Natural killer cell (primary cell): Measurements from ENCODE around the gene AMER2. TPM values are rescaled to one million over a fixed set of nuclear protein-coding genes. Genes with fewer than 3 reads are reported as not detected.

Experiments used
- ATAC-seq, 3 donors: fragments of 150-1000 bp in 2 of 3; fragments of 200-7000 bp in 1 of 3; cut with Tn5 transposase; 1 replicate in 1 of 3; 2 replicates in 2 of 3; pipeline ENCODE4 v1.10.0; 2021; ENCODE audit warnings: mild to moderate bottlenecking in 2 of 3, moderate library complexity in 2 of 3
- DNase-seq, 2 donors: peaks; one replicate each; pipeline versions ENCODE4 v3.0.0 to v3.0.0-alpha.2; 2013 to 2021; ENCODE audit warnings: mixed read lengths in 1 of 2
- H3K27ac ChIP-seq: one replicate; pipeline ENCODE4 v1.5.1; 2013; ENCODE audit warnings: mild to moderate bottlenecking, low read length
- H3K27me3 ChIP-seq: one replicate; pipeline ENCODE4 v1.6.1; 2013; ENCODE audit warnings: low read length; ENCODE audit not compliant: control insufficient read depth, insufficient read depth
- H3K36me3 ChIP-seq: one replicate; pipeline ENCODE4 v1.6.1; 2013; ENCODE audit warnings: low read length; ENCODE audit not compliant: control insufficient read depth, insufficient read depth
- H3K4me1 ChIP-seq: one replicate; pipeline ENCODE4 v1.6.1; 2013; ENCODE audit warnings: low read length; ENCODE audit not compliant: control insufficient read depth, insufficient read depth
- H3K4me3 ChIP-seq: one replicate; pipeline ENCODE4 v1.5.1; 2013; ENCODE audit warnings: low read length
- H3K9me3 ChIP-seq: one replicate; pipeline ENCODE4 v1.6.1; 2013; ENCODE audit warnings: low read length; ENCODE audit not compliant: control insufficient read depth, insufficient read depth
- H3K27ac Mint-ChIP-seq, 2 donors: one replicate each; pipeline ENCODE4 v1.8.0; 2022; ENCODE audit warnings: mild to moderate bottlenecking in 2 of 2, mixed read lengths in 2 of 2, moderate library complexity in 1 of 2
- H3K27me3 Mint-ChIP-seq, 2 donors: one replicate each; pipeline ENCODE4 v1.8.0; 2022; ENCODE audit warnings: low read depth in 2 of 2, mixed read lengths in 2 of 2
- H3K36me3 Mint-ChIP-seq: one replicate; pipeline ENCODE4 v1.8.0; 2022; ENCODE audit warnings: mixed read lengths
- H3K4me1 Mint-ChIP-seq, 2 donors: one replicate each; pipeline ENCODE4 v1.8.0; 2022; ENCODE audit warnings: mixed read lengths in 2 of 2
- H3K4me3 Mint-ChIP-seq: one replicate; pipeline ENCODE4 v1.8.0; 2022; ENCODE audit warnings: mild to moderate bottlenecking, moderate library complexity, mixed read lengths
- H3K9me3 Mint-ChIP-seq, 2 donors: one replicate each; pipeline ENCODE4 v1.8.0; 2022; ENCODE audit warnings: mixed read lengths in 2 of 2
- WGBS: methylation state at CpG from one replicate; pipeline ENCODE4 v1.1.7; 2013; ENCODE audit warnings: missing lambda C conversion rate; ENCODE audit not compliant: insufficient coverage; 5-methylcytosine and 5-hydroxymethylcytosine counted together
- intact Hi-C: fragments of 100-400 bp; cut with micrococcal nuclease; formaldehyde crosslinking; loops from one replicate; pipeline ENCODE4 v1.14.2; 2022
- total RNA-seq, 4 donors: library from RNA; stranded (reverse); fragments of 120-200 nt in 1 of 4; gene quantifications; one replicate each; pipeline versions ENCODE4 v1.2.3 to v1.2.4, GENCODE V29; 2013 to 2022
- TF ChIP-seq, protein P1 (sequence below): fragments of 200-600 bp; IDR thresholded peaks from one replicate; pipeline ENCODE4 v1.8.0; 2022; ENCODE audit warnings: antibody characterized with exemption

Gene AMER2
- total RNA-seq, 3 donors from 2014 or later (not counting 1 experiment from before 2014, with no cell fraction given): not detected

DNA sequence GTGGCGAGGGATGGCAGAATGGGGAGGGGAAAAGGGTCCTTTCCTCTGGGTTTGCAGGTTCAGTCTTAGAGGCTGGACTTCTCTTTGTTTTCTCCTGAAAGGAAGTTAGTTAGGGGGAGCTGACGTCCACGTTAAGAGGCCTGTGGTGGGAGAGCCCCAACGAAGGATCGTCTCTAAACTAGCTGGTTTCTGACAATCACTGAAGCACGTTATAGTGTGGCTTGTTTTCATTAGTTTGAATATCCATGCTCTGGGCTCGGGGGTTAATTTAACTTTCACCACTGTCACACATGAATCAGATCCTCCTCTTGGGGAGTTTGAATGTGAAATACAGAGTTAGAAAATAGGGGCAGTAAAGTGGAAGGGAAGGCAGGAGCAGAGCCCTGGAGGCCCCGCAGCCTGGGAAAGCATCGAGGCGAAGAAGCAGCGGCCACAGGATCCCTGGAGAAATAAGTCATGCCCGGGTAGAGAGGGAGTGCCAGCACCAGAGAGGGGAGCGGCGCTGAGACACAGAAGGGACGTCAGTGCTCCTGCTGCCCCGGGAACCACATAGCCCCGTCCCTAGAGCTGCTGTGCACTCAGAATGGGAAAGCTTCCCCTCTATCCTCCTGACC is 31.1 kb upstream of the AMER2 start:
- Mint-ChIP-seq H3K4me3 (no peak overlapping the region), H3K9me3 (no peaks in the 10 kb centered on the region), H3K27me3 (peaks cover 7 to 23% of the 10 kb centered on the region in 2 donors), H3K27ac (no peak overlapping the region), H3K36me3 (no peaks in the 10 kb centered on the region), H3K4me1 (no peaks in the 10 kb centered on the region)
- H3K4me1 ChIP-seq: no peaks in the 10 kb centered on the region
- ATAC-seq (no peak), DNase-seq (no peak)
- no peak overlapping the region for H3K4me3 ChIP-seq
- no peaks in the 10 kb centered on the region for H3K9me3 ChIP-seq
- H3K27ac ChIP-seq: no peak overlapping the region
- TF ChIP-seq, protein P1, sequence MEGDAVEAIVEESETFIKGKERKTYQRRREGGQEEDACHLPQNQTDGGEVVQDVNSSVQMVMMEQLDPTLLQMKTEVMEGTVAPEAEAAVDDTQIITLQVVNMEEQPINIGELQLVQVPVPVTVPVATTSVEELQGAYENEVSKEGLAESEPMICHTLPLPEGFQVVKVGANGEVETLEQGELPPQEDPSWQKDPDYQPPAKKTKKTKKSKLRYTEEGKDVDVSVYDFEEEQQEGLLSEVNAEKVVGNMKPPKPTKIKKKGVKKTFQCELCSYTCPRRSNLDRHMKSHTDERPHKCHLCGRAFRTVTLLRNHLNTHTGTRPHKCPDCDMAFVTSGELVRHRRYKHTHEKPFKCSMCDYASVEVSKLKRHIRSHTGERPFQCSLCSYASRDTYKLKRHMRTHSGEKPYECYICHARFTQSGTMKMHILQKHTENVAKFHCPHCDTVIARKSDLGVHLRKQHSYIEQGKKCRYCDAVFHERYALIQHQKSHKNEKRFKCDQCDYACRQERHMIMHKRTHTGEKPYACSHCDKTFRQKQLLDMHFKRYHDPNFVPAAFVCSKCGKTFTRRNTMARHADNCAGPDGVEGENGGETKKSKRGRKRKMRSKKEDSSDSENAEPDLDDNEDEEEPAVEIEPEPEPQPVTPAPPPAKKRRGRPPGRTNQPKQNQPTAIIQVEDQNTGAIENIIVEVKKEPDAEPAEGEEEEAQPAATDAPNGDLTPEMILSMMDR: no peak
- intact Hi-C loops: no loop called here
- H3K27me3 ChIP-seq: no peaks in the 10 kb centered on the region
- WGBS: 48% methylated on average over 15 of the region's 17 CpGs
- no peaks in the 10 kb centered on the region for H3K36me3 ChIP-seq

DNA sequence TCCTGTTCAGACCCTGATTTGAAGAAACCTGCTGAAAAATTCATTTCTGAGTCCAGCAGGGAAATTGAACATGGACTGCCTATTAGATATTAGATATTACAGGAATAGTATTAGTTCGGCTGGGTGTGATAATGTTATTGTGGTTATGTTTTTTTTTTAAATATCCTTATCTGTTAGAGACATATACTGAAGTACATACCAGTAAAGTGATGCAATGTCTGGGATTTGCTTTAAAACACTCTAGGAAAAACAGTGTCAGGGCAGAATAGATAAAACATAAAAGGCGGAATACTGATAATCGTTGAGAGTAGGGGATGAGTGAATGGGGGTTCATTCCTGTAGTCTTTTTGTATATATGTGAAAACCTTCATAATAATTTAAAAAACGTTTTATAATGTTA is 28.7 kb upstream of the AMER2 start:
- no peaks in the 10 kb centered on the region for H3K27me3 ChIP-seq
- H3K4me3 ChIP-seq: no peak overlapping the region
- Mint-ChIP-seq H3K9me3 (no peaks in the 10 kb centered on the region), H3K27me3 (peaks cover 7 to 28% of the 10 kb centered on the region in 2 donors), H3K4me3 (no peak overlapping the region), H3K36me3 (no peaks in the 10 kb centered on the region), H3K4me1 (no peaks in the 10 kb centered on the region), H3K27ac (no peak overlapping the region)
- no peak overlapping the region for H3K27ac ChIP-seq
- no peaks in the 10 kb centered on the region for H3K36me3 ChIP-seq
- ATAC-seq (no peak), DNase-seq (no peak)
- H3K4me1 ChIP-seq: no peaks in the 10 kb centered on the region
- no peaks in the 10 kb centered on the region for H3K9me3 ChIP-seq
- 86% methylated on average over 2 of the region's 4 CpGs for WGBS
- intact Hi-C loops: no loop called here
- TF ChIP-seq, protein P1: no peak

DNA sequence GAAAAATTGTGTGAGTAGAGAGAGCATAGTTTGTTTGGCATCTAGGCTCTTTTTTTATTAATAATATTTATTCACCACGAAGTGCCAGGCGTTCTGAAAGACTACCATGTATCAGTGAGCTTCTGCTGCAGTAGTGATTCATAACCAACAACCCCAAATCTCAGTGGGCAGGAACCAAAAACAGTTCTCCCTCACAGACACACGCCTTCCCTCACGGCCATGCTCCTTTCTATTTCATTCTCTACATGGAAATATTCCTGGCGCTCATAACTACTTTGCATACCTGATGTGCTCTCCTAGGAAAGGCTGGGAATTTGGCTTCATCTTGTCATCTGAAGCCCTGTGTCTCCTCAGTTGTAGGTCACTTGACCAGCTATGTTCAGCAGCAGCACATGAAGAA is 26.6 kb upstream of the AMER2 start:
- no peak for DNase-seq
- no peak overlapping the region for H3K4me3 Mint-ChIP-seq
- H3K9me3 Mint-ChIP-seq: no peaks in the 10 kb centered on the region
- no peaks in the 10 kb centered on the region for H3K27me3 ChIP-seq
- H3K4me3 ChIP-seq: no peak overlapping the region
- ATAC-seq: no peak
- H3K27me3 Mint-ChIP-seq: peaks cover 3 to 30% of the 10 kb centered on the region in 2 donors
- intact Hi-C loops: no loop called here
- H3K4me1 ChIP-seq: no peaks in the 10 kb centered on the region
- TF ChIP-seq, protein P1: no peak
- no peaks in the 10 kb centered on the region for H3K4me1 Mint-ChIP-seq
- no peaks in the 10 kb centered on the region for H3K36me3 ChIP-seq
- H3K27ac Mint-ChIP-seq: no peak overlapping the region
- no peak overlapping the region for H3K27ac ChIP-seq
- WGBS: 80% methylated on average over 5 of the region's 5 CpGs
- no peaks in the 10 kb centered on the region for H3K9me3 ChIP-seq
- no peaks in the 10 kb centered on the region for H3K36me3 Mint-ChIP-seq

DNA sequence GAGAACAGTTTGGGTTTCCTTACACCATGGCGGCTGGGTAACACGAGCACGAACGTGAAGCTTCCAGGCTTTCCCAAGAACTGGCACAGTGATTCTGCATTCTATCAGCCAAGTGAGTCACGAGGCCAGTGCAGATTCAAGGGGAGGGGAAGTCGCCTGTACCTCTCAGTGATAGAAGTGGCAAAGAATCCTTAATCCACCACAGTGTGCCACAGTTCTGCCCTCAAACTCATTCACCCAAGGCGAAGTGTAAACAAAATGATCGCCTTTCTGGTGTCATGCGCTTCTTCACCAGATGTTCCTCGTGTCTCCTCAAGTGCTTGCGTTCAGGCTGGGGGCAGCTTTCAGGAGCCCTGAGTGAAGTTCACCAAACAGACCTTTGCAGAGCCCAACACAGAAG is 24.9 kb upstream of the AMER2 start:
- WGBS: 85% methylated on average over 11 of the region's 11 CpGs
- Histone ChIP-seq H3K27me3 (no peaks in the 10 kb centered on the region), H3K27ac (no peak overlapping the region), H3K36me3 (no peaks in the 10 kb centered on the region), H3K4me1 (no peaks in the 10 kb centered on the region), H3K9me3 (no peaks in the 10 kb centered on the region), H3K4me3 (no peak overlapping the region)
- TF ChIP-seq, protein P1: no peak
- Mint-ChIP-seq H3K36me3 (no peaks in the 10 kb centered on the region), H3K4me1 (no peaks in the 10 kb centered on the region), H3K27me3 (peaks cover 9 to 40% of the 10 kb centered on the region in 2 donors), H3K4me3 (no peak overlapping the region), H3K27ac (no peak overlapping the region), H3K9me3 (no peaks in the 10 kb centered on the region)
- DNase-seq: no peak
- ATAC-seq: no peak
- intact Hi-C loops: no loop called here
